Transverse colon (tissue), 4 donors: ENCODE results near the gene CHST15. TPM values are rescaled to one million over a fixed set of nuclear protein-coding genes. Genes with fewer than 3 reads are reported as not detected.
A peak's percentile ranks its signal among the peaks of the same experiment; 100 is the strongest.

Experiments used
- DNase-seq: peaks from one replicate; pipeline ENCODE4 v3.0.0-alpha.2; 2019
- H3K27ac ChIP-seq, 4 donors: fragments of 200-600 bp; sonication (generic); 2 replicates each; pipeline ENCODE4 v1.5.1; 2016 to 2018; ENCODE audit warnings: inconsistent platforms in 4 of 4
- H3K27me3 ChIP-seq: fragments of 200-600 bp; sonication (generic); 2 replicates; pipeline ENCODE4 v1.5.1; 2017; ENCODE audit warnings: inconsistent platforms
- H3K36me3 ChIP-seq, 4 donors: fragments of 200-600 bp; sonication (generic); 2 replicates each; pipeline ENCODE4 v1.5.1; 2017 to 2019; ENCODE audit warnings: inconsistent platforms in 4 of 4
- H3K4me1 ChIP-seq, 4 donors: fragments of 200-600 bp; sonication (generic); 2 replicates each; pipeline ENCODE4 v1.5.1; 2017 to 2020; ENCODE audit warnings: inconsistent platforms in 4 of 4
- H3K4me3 ChIP-seq, 4 donors: fragments of 200-600 bp; sonication (generic); 1 replicate in 1 of 4; 2 replicates in 3 of 4; pipeline versions ENCODE4 v1.5.1 to v1.6.1; 2017 to 2019; ENCODE audit warnings: inconsistent platforms in 4 of 4
- H3K9me3 ChIP-seq, 2 donors: fragments of 200-600 bp; sonication (generic); 2 replicates each; pipeline ENCODE4 v1.5.1; 2017 to 2019; ENCODE audit warnings: inconsistent platforms in 2 of 2
- CTCF ChIP-seq, 5 experiments: fragments of 200-600 bp in 3 of 5; fragments of 450-650 bp in 2 of 5; sonication (generic) in 3 of 5; IDR thresholded peaks; 1 replicate in 2 of 5; 2 replicates in 3 of 5; pipeline ENCODE4 v1.5.1; 2016 to 2017; ENCODE audit warnings: antibody characterized with exemption in 5 of 5, inconsistent platforms in 3 of 5, mild to moderate bottlenecking in 2 of 5, moderate library complexity in 1 of 5
- EP300 ChIP-seq: sonication (generic); formaldehyde crosslinking; IDR thresholded peaks from one replicate; pipeline ENCODE4 v1.6.1; 2017; ENCODE audit warnings: antibody characterized with exemption, low read depth
- POLR2A ChIP-seq: fragments of 450-650 bp; IDR thresholded peaks from one replicate; pipeline ENCODE4 v1.6.1; 2016; ENCODE audit warnings: antibody characterized with exemption, mild to moderate bottlenecking, moderate library complexity
- POLR2AphosphoS5 ChIP-seq, 3 donors: sonication (generic); formaldehyde crosslinking; IDR thresholded peaks; one replicate each; pipeline ENCODE4 v1.6.1; 2016; ENCODE audit warnings: antibody characterized with exemption in 3 of 3
- WGBS, 2 donors: methylation state at CpG; one replicate each; pipeline ENCODE4 v1.1.5; 2018; ENCODE audit warnings: low coverage in 1 of 2; 5-methylcytosine and 5-hydroxymethylcytosine counted together
- in situ Hi-C, 4 donors: fragments of 200-750 bp; cut with MboI; loops; one replicate each; pipeline versions ENCODE4 v1.15.0 to v1.15.1; 2017; ENCODE audit warnings: low sequenced_read_pairs in 3 of 4, low pct_ligation_motif_present in 1 of 4, low pct_unique_long_range_greater_than_20kb in 1 of 4
- intact Hi-C: fragments of 100-400 bp; cut with DNase I; formaldehyde crosslinking; loops from one replicate; pipeline ENCODE4 v1.15.1; 2023; ENCODE audit warnings: low total_unique reads
- total RNA-seq, 4 donors: library from RNA; depleted of rRNA; stranded (reverse); fragments of >200 nt; gene quantifications; one replicate each; pipeline ENCODE4 v1.1.0, GENCODE V29; 2016

Gene CHST15
- total RNA-seq, 4 donors from 2014 or later = 10.0 to 25.4 (median 16.0) TPM

- no peaks in the 10 kb centered on the region for H3K27me3 ChIP-seq
- no peaks in the 10 kb centered on the region for H3K9me3 ChIP-seq
- no peak for DNase-seq
- 55 to 78% methylated on average over 2 to 12 of the region's 12 CpGs for WGBS, 2 donors
- H3K4me1 ChIP-seq = peaks cover 0 to 26% (median under 1%) of the 10 kb centered on the region in 4 donors
- H3K27ac ChIP-seq = no peak overlapping the region
- intact Hi-C loops = no loop called here
- no peaks in the 10 kb centered on the region for H3K36me3 ChIP-seq
- H3K4me3 ChIP-seq = no peak overlapping the region
- TF ChIP-seq POLR2A (no peak), CTCF (IDR thresholded peaks at IDR 0.05) (no peak), EP300 (no peak), POLR2AphosphoS5 (IDR thresholded peaks at IDR 0.05) (no peak)
- in situ Hi-C loops = no loop called here
These were observed 66.3 kb downstream of the CHST15 start for GRCh38 chr10:124027031-124027611.

- H3K27me3 ChIP-seq = no peaks in the 10 kb centered on the region
- no peak overlapping the region for H3K27ac ChIP-seq
- H3K4me3 ChIP-seq = no peak overlapping the region
- WGBS, 2 donors = 59 to 78% methylated on average over 4 to 10 of the region's 10 CpGs
- H3K9me3 ChIP-seq = no peaks in the 10 kb centered on the region
- intact Hi-C loops (no loop called here), in situ Hi-C loops (no loop called here)
- no peak for DNase-seq
- H3K4me1 ChIP-seq = peaks cover 0 to 21% (median 0%) of the 10 kb centered on the region in 4 donors
- no peaks in the 10 kb centered on the region for H3K36me3 ChIP-seq
- TF ChIP-seq POLR2A (no peak), POLR2AphosphoS5 (IDR thresholded peaks at IDR 0.05) (no peak), EP300 (no peak)
These were observed 66.8 kb downstream of the CHST15 start for GRCh38 chr10:124026589-124026939.

- Histone ChIP-seq H3K9me3 (no peaks in the 10 kb centered on the region), H3K36me3 (no peaks in the 10 kb centered on the region), H3K4me1 (peaks cover 0 to 21% (median 0%) of the 10 kb centered on the region in 4 donors), H3K27ac (no peak overlapping the region), H3K27me3 (no peaks in the 10 kb centered on the region), H3K4me3 (no peak overlapping the region)
- no peak for DNase-seq
- in situ Hi-C loops (no loop called here), intact Hi-C loops (no loop called here)
- TF ChIP-seq POLR2A (no peak), EP300 (no peak), POLR2AphosphoS5 (IDR thresholded peaks at IDR 0.05) (no peak), CTCF (IDR thresholded peaks at IDR 0.05) (peak; percentile 13 to 33 (median 21))
- 63 to 67% methylated on average over 3 to 13 of the region's 13 CpGs for WGBS, 2 donors
These were observed 67.5 kb downstream of the CHST15 start for GRCh38 chr10:124025660-124026588.

- Histone ChIP-seq H3K27me3 (no peaks in the 10 kb centered on the region), H3K36me3 (no peaks in the 10 kb centered on the region), H3K9me3 (no peaks in the 10 kb centered on the region), H3K27ac (no peak overlapping the region), H3K4me1 (peaks cover 0 to 21% (median 0%) of the 10 kb centered on the region in 4 donors), H3K4me3 (no peak overlapping the region)
- in situ Hi-C loops = no loop called here
- no peak for DNase-seq
- no peak for TF ChIP-seq POLR2A
- intact Hi-C loops = no loop called here
- 20 to 57% methylated on average over 1 to 5 of the region's 5 CpGs for WGBS, 2 donors
These were observed 68.2 kb downstream of the CHST15 start for GRCh38 chr10:124025152-124025551.

GRCh38 chr10:124022066-124022465, 71.3 kb downstream of the CHST15 start:
- Histone ChIP-seq H3K4me1 (peaks cover 0 to 16% (median 0%) of the 10 kb centered on the region in 4 donors), H3K27ac (no peak overlapping the region), H3K9me3 (no peaks in the 10 kb centered on the region), H3K4me3 (no peak overlapping the region), H3K36me3 (no peaks in the 10 kb centered on the region), H3K27me3 (no peaks in the 10 kb centered on the region)
- in situ Hi-C loops = no loop called here
- WGBS, 2 donors = 71 to 76% methylated on average over 5 to 8 of the region's 8 CpGs
- TF ChIP-seq POLR2AphosphoS5 (IDR thresholded peaks at IDR 0.05) (no peak), EP300 (no peak), POLR2A (no peak), CTCF (IDR thresholded peaks at IDR 0.05) (no peak)
- intact Hi-C loops = no loop called here
- no peak for DNase-seq
